T-helper 17 cell (primary cell): ENCODE results near the gene MTCL3.

Experiments used
- ATAC-seq: fragments of 150-1000 bp; cut with Tn5 transposase; 2 replicates; pipeline ENCODE4 v1.10.0; 2021; ENCODE audit warnings: mild to moderate bottlenecking, moderate library complexity
- DNase-seq, 3 donors: peaks; one replicate each; pipeline versions ENCODE4 v3.0.0 to v3.0.0-alpha.2; 2020 to 2021
- H3K9me3 ChIP-seq: one replicate; pipeline ENCODE4 v1.7.0; 2013; ENCODE audit warnings: low read length, mild to moderate bottlenecking; ENCODE audit not compliant: control insufficient read depth, poor library complexity, severe bottlenecking
- H3K27ac Mint-ChIP-seq: one replicate; pipeline ENCODE4 v1.8.0; 2022; ENCODE audit warnings: mild to moderate bottlenecking, moderate library complexity, mixed read lengths
- H3K27me3 Mint-ChIP-seq: one replicate; pipeline ENCODE4 v1.8.0; 2022; ENCODE audit warnings: mixed read lengths
- H3K36me3 Mint-ChIP-seq: one replicate; pipeline ENCODE4 v1.8.0; 2022; ENCODE audit warnings: low read depth, mixed read lengths
- H3K4me1 Mint-ChIP-seq: one replicate; pipeline ENCODE4 v1.8.0; 2022; ENCODE audit warnings: mild to moderate bottlenecking, mixed read lengths
- H3K4me3 Mint-ChIP-seq: one replicate; pipeline ENCODE4 v1.8.0; 2022; ENCODE audit warnings: mild to moderate bottlenecking, moderate library complexity, mixed read lengths

The MTCL3 gene

GRCh38 chr6:127475135-127475822 lies 43.9 kb downstream of the MTCL3 start:
- Mint-ChIP-seq H3K4me3 (peak overlapping the region; percentile 41), H3K4me1 (peaks cover 5% of the 10 kb centered on the region), H3K27me3 (no peaks in the 10 kb centered on the region), H3K36me3 (peaks cover 17% of the 10 kb centered on the region), H3K27ac (no peak overlapping the region)
- H3K9me3 ChIP-seq, result no peaks in the 10 kb centered on the region
- DNase-seq (no peak), ATAC-seq (no peak)

- no peak for ATAC-seq
These were observed 47.5 kb downstream of the MTCL3 start for GRCh38 chr6:127471379-127472255.

GRCh38 chr6:127468936-127469335 lies 50.2 kb downstream of the MTCL3 start:
- DNase-seq (no peak), ATAC-seq (no peak)
- Mint-ChIP-seq H3K4me3 (no peak overlapping the region), H3K36me3 (peaks cover 7% of the 10 kb centered on the region), H3K4me1 (peaks cover 2% of the 10 kb centered on the region), H3K27me3 (no peaks in the 10 kb centered on the region), H3K27ac (no peak overlapping the region)
- H3K9me3 ChIP-seq, result no peaks in the 10 kb centered on the region

More at GRCh38 chr6:127471379-127472255, 47.5 kb downstream of the MTCL3 start:
- no peaks in the 10 kb centered on the region for H3K27me3 Mint-ChIP-seq
- no peaks in the 10 kb centered on the region for H3K9me3 ChIP-seq
- peaks cover 12% of the 10 kb centered on the region for H3K36me3 Mint-ChIP-seq
- H3K4me1 Mint-ChIP-seq, result peaks cover 2% of the 10 kb centered on the region
- no peak for DNase-seq
- no peak overlapping the region for H3K4me3 Mint-ChIP-seq
- no peak overlapping the region for H3K27ac Mint-ChIP-seq

GRCh38 chr6:127466416-127466815 lies 52.7 kb downstream of the MTCL3 start:
- H3K4me3 Mint-ChIP-seq, result no peak overlapping the region
- no peak for DNase-seq
- H3K9me3 ChIP-seq, result no peaks in the 10 kb centered on the region
- no peak for ATAC-seq
- peaks cover 2% of the 10 kb centered on the region for H3K36me3 Mint-ChIP-seq
- no peaks in the 10 kb centered on the region for H3K27me3 Mint-ChIP-seq
- H3K27ac Mint-ChIP-seq, result no peak overlapping the region
- no peaks in the 10 kb centered on the region for H3K4me1 Mint-ChIP-seq

- Mint-ChIP-seq H3K36me3 (peaks cover under 1% of the 10 kb centered on the region), H3K4me1 (peaks cover 2% of the 10 kb centered on the region), H3K4me3 (no peak overlapping the region), H3K27me3 (no peaks in the 10 kb centered on the region), H3K27ac (no peak overlapping the region)
- DNase-seq, result peak; percentile 18 to 35 (median 22)
- peak; percentile 70 for ATAC-seq
- no peaks in the 10 kb centered on the region for H3K9me3 ChIP-seq
These were observed 54.2 kb downstream of the MTCL3 start for GRCh38 chr6:127464881-127465459.

GRCh38 chr6:127464161-127464880 lies 54.8 kb downstream of the MTCL3 start:
- Mint-ChIP-seq H3K4me1 (peaks cover 2% of the 10 kb centered on the region), H3K36me3 (no peaks in the 10 kb centered on the region), H3K4me3 (no peak overlapping the region), H3K27ac (no peak overlapping the region), H3K27me3 (no peaks in the 10 kb centered on the region)
- DNase-seq (no peak), ATAC-seq (no peak)
- no peaks in the 10 kb centered on the region for H3K9me3 ChIP-seq

- DNase-seq (no peak), ATAC-seq (no peak)
- Mint-ChIP-seq H3K4me3 (no peak overlapping the region), H3K27me3 (no peaks in the 10 kb centered on the region), H3K36me3 (no peaks in the 10 kb centered on the region), H3K27ac (no peak overlapping the region), H3K4me1 (peaks cover 2% of the 10 kb centered on the region)
- H3K9me3 ChIP-seq, result no peaks in the 10 kb centered on the region
These were observed 56.1 kb downstream of the MTCL3 start for GRCh38 chr6:127463056-127463455.

GRCh38 chr6:127462376-127462775 lies 56.8 kb downstream of the MTCL3 start:
- no peaks in the 10 kb centered on the region for H3K9me3 ChIP-seq
- Mint-ChIP-seq H3K4me3 (no peak overlapping the region), H3K4me1 (peaks cover 2% of the 10 kb centered on the region), H3K27ac (no peak overlapping the region), H3K36me3 (no peaks in the 10 kb centered on the region), H3K27me3 (no peaks in the 10 kb centered on the region)
- no peak for DNase-seq
- ATAC-seq, result no peak

GRCh38 chr6:127460465-127460864 lies 58.7 kb downstream of the MTCL3 start:
- H3K36me3 Mint-ChIP-seq, result no peaks in the 10 kb centered on the region
- H3K9me3 ChIP-seq, result no peaks in the 10 kb centered on the region
- ATAC-seq, result no peak

GRCh38 chr6:127459231-127459641 lies 59.9 kb downstream of the MTCL3 start, which contains the start of gene KIAA0408:
KIAA0408 (minus strand) TSS chr6:127459389; CDS start chr6:127453981, 5,408 bp downstream.
- no peak within 1 kb of the TSS for H3K27ac Mint-ChIP-seq
- no peaks in the 10 kb centered on the region for H3K27me3 Mint-ChIP-seq
- H3K4me1 Mint-ChIP-seq, result peaks cover 2% of the 10 kb centered on the region
- ATAC-seq, result no peak
- H3K4me3 Mint-ChIP-seq, result no peak within 1 kb of the TSS
- no peaks in the 10 kb centered on the region for H3K36me3 Mint-ChIP-seq
- no peak for DNase-seq
- H3K9me3 ChIP-seq, result no peaks in the 10 kb centered on the region

More at GRCh38 chr6:127460465-127460864, 58.7 kb downstream of the MTCL3 start:
- Mint-ChIP-seq H3K27ac (no peak overlapping the region), H3K27me3 (no peaks in the 10 kb centered on the region), H3K4me1 (peaks cover 2% of the 10 kb centered on the region), H3K4me3 (no peak overlapping the region)
- DNase-seq, result no peak

GRCh38 chr6:127458817-127459216 lies 60.3 kb downstream of the MTCL3 start:
- Mint-ChIP-seq H3K27ac (no peak overlapping the region), H3K36me3 (peaks cover under 1% of the 10 kb centered on the region), H3K27me3 (no peaks in the 10 kb centered on the region), H3K4me1 (peaks cover 2% of the 10 kb centered on the region), H3K4me3 (no peak overlapping the region)
- no peak for DNase-seq
- H3K9me3 ChIP-seq, result no peaks in the 10 kb centered on the region
- no peak for ATAC-seq

GRCh38 chr6:127458222-127458621 lies 60.9 kb downstream of the MTCL3 start:
- ATAC-seq (no peak), DNase-seq (no peak)
- Mint-ChIP-seq H3K27me3 (no peaks in the 10 kb centered on the region), H3K4me3 (no peak overlapping the region), H3K36me3 (peaks cover 2% of the 10 kb centered on the region), H3K27ac (no peak overlapping the region), H3K4me1 (peaks cover 4% of the 10 kb centered on the region)
- no peaks in the 10 kb centered on the region for H3K9me3 ChIP-seq
